Effector memory CD4-positive, alpha-beta T cell (primary cell): Measurements from ENCODE around the gene ARHGAP42.

ENCODE experiments used
- DNase-seq, 3 donors: peaks; one replicate each; pipeline ENCODE4 v3.0.0-alpha.2; 2020
- H3K27ac ChIP-seq: 2 replicates; pipeline ENCODE4 v1.7.0; 2013; ENCODE audit warnings: mild to moderate bottlenecking, low read length, moderate library complexity; ENCODE audit not compliant: insufficient read depth, poor library complexity, severe bottlenecking
- H3K27me3 ChIP-seq: replicated peaks from 2 replicates; pipeline ENCODE4 v1.7.0; 2013; ENCODE audit warnings: mild to moderate bottlenecking, low read length; ENCODE audit not compliant: insufficient read depth, control insufficient read depth, poor library complexity, severe bottlenecking
- H3K36me3 ChIP-seq: 2 replicates; pipeline ENCODE4 v1.7.0; 2013; ENCODE audit warnings: mild to moderate bottlenecking, low read length, moderate library complexity; ENCODE audit not compliant: control insufficient read depth, insufficient read depth
- H3K4me1 ChIP-seq: 2 replicates; pipeline ENCODE4 v1.7.0; 2013; ENCODE audit warnings: low read length, mild to moderate bottlenecking; ENCODE audit not compliant: control insufficient read depth, insufficient read depth, poor library complexity, severe bottlenecking
- H3K4me3 ChIP-seq: 2 replicates; pipeline ENCODE4 v1.7.0; 2013; ENCODE audit warnings: low read length, low read depth, mild to moderate bottlenecking; ENCODE audit not compliant: insufficient read depth, poor library complexity, severe bottlenecking
- H3K9me3 ChIP-seq: 2 replicates; pipeline ENCODE4 v1.7.0; 2013; ENCODE audit warnings: mild to moderate bottlenecking, low read length, moderate library complexity; ENCODE audit not compliant: control insufficient read depth

Gene ARHGAP42

DNA sequence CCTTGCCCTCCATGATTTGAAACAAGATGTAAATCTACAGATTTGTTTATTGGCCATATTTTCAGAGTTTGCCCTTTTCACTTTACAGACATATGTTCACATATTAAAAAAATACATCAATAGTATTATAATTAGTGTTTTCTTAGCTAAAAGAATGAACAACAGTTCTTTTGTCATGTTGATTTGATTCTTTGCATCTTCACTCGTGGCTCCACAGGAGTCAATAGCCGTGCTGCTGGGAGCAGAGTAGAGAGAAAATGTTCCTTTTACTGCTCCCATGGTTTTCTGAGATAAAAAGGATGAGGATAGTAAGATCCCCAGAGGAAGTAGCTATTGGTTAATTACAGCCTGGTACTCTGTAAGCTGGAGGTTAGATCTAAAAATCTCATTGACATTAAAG, 291.4 kb downstream of the ARHGAP42 start:
- Histone ChIP-seq H3K4me1 (no peaks in the 10 kb centered on the region), H3K36me3 (no peaks in the 10 kb centered on the region), H3K27me3 (no peaks in the 10 kb centered on the region), H3K4me3 (no peak overlapping the region), H3K27ac (no peak overlapping the region), H3K9me3 (no peaks in the 10 kb centered on the region)
- DNase-seq = no peak

DNA sequence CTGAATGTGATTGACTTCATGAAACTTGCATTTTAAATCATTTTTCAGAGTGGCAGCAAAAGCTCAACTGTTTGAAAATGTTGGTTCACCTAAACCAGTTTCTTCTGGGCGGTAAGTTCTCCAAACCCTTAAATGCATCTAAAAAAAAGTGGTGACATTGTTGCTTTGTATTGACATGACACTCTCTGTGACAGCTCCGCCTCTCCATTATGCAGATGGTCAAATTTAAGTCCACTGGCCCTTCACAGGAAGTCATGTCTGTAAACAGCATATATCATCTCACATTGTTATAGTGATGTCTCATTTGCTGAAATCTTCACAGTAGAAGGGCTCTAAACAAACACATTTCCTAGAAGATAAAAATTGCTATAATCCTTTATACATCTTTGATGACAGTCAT, 291.9 kb downstream of the ARHGAP42 start:
- Histone ChIP-seq H3K4me1 (no peaks in the 10 kb centered on the region), H3K9me3 (no peaks in the 10 kb centered on the region), H3K27ac (no peak overlapping the region), H3K36me3 (no peaks in the 10 kb centered on the region), H3K4me3 (no peak overlapping the region), H3K27me3 (no peaks in the 10 kb centered on the region)
- DNase-seq = no peak

DNA sequence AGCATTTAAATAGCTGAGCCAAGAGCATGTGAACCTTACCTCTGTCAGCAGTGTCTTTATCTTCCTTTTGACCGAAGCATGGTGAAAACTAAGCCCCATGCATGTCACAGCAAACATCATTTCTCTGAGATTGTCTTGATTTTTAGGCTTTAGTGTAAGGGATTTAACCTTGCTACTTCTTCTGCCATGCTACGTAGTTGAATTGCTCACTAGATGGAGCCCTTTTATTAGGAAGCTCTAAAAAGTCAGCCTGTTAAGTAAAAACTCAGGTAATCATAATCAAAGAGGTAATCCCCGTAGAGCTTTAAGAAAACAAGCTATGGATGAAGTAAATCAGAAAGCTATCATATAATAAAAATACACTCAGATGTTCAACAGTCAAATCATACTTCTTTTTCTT, 293.1 kb downstream of the ARHGAP42 start:
- Histone ChIP-seq H3K27me3 (no peaks in the 10 kb centered on the region), H3K9me3 (no peaks in the 10 kb centered on the region), H3K4me1 (no peaks in the 10 kb centered on the region), H3K36me3 (no peaks in the 10 kb centered on the region), H3K27ac (no peak overlapping the region), H3K4me3 (no peak overlapping the region)
- DNase-seq = no peak

DNA sequence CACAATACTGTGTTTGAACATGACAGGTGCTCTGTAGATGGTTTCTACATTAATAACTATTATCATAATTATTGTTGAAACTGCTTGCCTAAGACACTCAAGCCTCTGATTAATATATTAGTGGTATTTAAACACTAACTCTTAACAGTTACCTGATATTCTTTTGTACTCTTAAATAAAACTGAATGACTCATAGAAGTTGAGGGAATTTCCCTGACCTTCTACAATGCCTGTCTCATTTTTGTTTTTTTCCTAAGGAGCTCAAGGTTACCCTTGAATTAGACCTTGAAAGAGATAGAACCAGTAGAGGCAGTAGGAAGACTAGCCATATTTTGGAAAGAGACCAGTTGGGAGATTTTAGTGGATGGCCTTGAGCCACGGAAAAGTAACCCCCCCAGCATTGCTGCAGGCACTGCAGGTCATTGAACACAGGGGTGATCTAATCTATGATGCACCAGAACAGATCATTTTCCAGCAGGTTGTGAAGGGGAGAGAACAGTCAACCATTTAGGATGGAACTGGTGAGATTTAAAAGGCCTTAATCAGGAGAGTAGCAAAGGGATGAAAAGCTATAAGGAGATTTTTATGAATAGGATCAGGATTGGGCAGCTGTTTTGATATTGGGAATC, 294.2 kb downstream of the ARHGAP42 start:
- Histone ChIP-seq H3K4me3 (no peak overlapping the region), H3K36me3 (no peaks in the 10 kb centered on the region), H3K27me3 (no peaks in the 10 kb centered on the region), H3K27ac (no peak overlapping the region), H3K9me3 (no peaks in the 10 kb centered on the region), H3K4me1 (no peaks in the 10 kb centered on the region)
- no peak for DNase-seq

DNA sequence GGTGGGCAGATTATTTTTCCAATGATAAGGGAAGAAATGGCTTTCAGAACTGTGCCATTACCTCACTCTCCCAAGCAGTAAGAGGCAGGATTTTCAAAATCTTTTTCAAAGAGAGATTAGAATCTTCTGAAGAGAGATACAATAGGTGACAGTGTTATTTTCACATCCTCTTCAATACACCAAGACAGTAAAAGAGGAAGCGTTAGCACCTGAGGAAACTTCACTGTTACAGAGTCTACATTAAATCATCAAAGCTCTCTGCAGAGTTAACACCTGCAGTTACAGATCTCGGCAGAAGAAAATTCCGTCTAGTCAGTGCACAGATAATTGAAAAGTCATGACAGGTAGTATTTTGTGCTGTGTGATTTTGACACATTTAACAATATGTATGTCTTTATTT, 297.6 kb downstream of the ARHGAP42 start:
- Histone ChIP-seq H3K27ac (no peak overlapping the region), H3K27me3 (no peaks in the 10 kb centered on the region), H3K4me3 (no peak overlapping the region), H3K9me3 (no peaks in the 10 kb centered on the region), H3K36me3 (no peaks in the 10 kb centered on the region), H3K4me1 (no peaks in the 10 kb centered on the region)
- no peak for DNase-seq

DNA sequence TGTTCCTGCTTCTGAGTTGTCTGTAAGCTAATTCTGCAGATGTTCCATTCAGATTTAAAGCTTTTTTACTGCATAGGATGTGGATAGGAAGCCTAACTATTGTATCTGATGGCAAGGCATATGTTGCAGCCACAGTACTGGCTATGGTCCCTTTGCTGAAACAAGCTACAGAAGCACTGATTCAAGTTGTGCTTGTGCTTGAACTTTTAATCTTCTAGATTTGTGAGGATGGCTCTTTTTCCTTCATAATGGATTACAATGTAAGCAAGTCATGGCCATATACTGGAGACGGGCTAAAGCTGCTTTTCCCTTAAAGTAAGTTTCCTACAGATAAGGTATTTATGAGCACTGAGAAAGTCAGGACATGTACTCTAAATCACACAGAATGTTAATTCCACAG, 303.8 kb downstream of the ARHGAP42 start:
- Histone ChIP-seq H3K9me3 (no peaks in the 10 kb centered on the region), H3K27me3 (no peaks in the 10 kb centered on the region), H3K27ac (no peak overlapping the region), H3K4me3 (no peak overlapping the region), H3K36me3 (no peaks in the 10 kb centered on the region), H3K4me1 (no peaks in the 10 kb centered on the region)
- no peak for DNase-seq

DNA sequence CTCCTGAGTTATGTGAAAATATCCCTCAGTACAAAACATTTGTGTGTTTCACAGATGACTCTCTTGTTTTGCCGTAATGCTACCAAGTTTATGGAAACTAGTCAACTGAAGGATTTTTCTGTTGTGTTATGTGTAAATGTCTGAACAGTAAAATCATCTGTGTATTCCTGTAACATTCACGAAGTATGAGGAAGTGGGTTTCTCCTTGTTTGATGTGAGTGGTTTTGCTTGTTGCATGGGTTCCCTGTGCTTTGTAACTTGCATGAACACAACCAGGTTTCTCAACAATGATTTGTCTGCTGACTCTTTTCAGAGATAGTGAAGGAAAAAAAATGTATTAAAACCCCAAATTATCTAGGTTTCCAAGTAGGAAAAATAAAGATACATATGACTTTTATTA, 304.5 kb downstream of the ARHGAP42 start:
- H3K4me3 ChIP-seq = no peak overlapping the region
- no peak for DNase-seq
- H3K36me3 ChIP-seq = no peaks in the 10 kb centered on the region
- H3K27me3 ChIP-seq = no peaks in the 10 kb centered on the region
- no peak overlapping the region for H3K27ac ChIP-seq
- H3K4me1 ChIP-seq = no peaks in the 10 kb centered on the region
- H3K9me3 ChIP-seq = no peaks in the 10 kb centered on the region

DNA sequence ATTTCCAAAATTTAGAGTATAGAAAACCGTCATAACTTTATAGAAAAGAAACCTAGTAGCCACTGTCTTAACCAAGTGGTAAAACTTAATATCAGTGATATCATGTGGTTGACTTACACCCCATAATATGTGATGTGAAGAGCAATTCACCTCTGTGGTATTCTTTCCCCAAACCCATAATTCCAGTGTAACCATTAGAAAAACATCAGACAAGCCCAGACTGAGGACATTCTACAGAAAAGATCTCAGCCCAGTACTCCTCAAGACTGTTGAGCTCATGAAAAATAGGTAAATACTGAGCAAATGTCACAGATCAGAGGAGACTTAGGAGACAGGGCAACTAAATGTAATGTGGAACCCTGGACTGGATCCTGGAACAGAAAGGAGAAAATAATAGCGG, 307.9 kb downstream of the ARHGAP42 start:
- Histone ChIP-seq H3K27me3 (no peaks in the 10 kb centered on the region), H3K4me3 (no peak overlapping the region), H3K27ac (no peak overlapping the region), H3K36me3 (no peaks in the 10 kb centered on the region), H3K4me1 (no peaks in the 10 kb centered on the region), H3K9me3 (no peaks in the 10 kb centered on the region)
- no peak for DNase-seq

DNA sequence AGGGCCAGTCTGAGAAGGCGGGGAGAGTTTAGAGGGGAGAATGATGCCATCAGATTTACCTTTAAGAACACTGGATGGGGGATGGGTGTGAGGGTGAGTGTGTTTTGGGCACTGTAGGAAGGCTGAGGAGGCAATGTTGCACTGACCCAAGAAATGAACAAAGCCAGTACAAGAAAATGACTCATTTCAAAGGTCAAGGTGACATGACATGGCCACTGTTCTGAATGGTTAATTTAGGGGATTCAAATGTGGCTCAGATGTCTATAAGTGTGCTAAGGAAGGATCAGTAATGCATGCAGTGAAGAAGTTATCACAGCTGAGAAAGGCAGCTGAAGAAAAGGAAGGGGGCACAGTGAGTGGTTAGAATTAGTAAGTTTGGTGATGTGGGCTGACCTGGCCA, 312.7 kb downstream of the ARHGAP42 start:
- H3K27ac ChIP-seq = no peak overlapping the region
- no peaks in the 10 kb centered on the region for H3K4me1 ChIP-seq
- H3K9me3 ChIP-seq = no peaks in the 10 kb centered on the region
- DNase-seq = no peak
- H3K27me3 ChIP-seq = no peaks in the 10 kb centered on the region
- H3K36me3 ChIP-seq = no peaks in the 10 kb centered on the region
- no peak overlapping the region for H3K4me3 ChIP-seq

DNA sequence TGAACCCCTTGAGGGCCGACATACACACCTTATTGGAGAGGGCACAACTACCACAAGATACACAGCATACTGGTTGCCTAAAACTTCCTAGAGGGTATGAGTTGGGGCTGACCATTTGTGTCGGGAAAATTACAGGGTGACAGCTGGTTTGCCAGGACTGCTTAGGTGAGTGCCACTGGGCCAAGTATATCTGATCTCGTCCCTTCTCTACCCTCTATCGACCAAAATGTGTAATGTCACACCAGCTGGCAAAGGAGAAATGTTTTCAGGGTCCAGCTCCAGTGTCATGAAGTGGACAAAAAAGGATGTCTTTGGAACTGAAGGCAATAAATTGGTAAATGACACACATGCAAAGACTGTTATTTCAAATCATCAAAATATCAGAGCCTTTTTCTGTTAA, 316.4 kb downstream of the ARHGAP42 start:
- no peak for DNase-seq
- no peaks in the 10 kb centered on the region for H3K36me3 ChIP-seq
- H3K27ac ChIP-seq = no peak overlapping the region
- no peaks in the 10 kb centered on the region for H3K4me1 ChIP-seq
- H3K4me3 ChIP-seq = no peak overlapping the region
- H3K27me3 ChIP-seq = no peaks in the 10 kb centered on the region
- no peaks in the 10 kb centered on the region for H3K9me3 ChIP-seq
